SH-SY5Y (cell line): ENCODE results near the gene POPDC3.

ENCODE experiments used
- GATA2 ChIP-seq: IDR thresholded peaks from 2 replicates; pipeline ENCODE4 v1.6.1; 2011; ENCODE audit warnings: mild to moderate bottlenecking, low read depth, low read length
- GATA3 ChIP-seq: IDR thresholded peaks from 2 replicates; pipeline ENCODE4 v1.6.1; 2011; ENCODE audit warnings: low read depth, mild to moderate bottlenecking, low read length, moderate library complexity

- no peak for TF ChIP-seq GATA2
- TF ChIP-seq GATA3: no peak
These were observed 11.5 kb upstream of the POPDC3 start for GRCh38 chr6:105191351-105191750.
